Cardiac fibroblast (primary cell): ENCODE results near the gene RPL14.

Source experiments
- DNase-seq, 2 donors: peaks; one replicate each; pipeline versions ENCODE4 v3.0.0 to v3.0.0-alpha.2; 2010; ENCODE audit warnings: low read depth in 2 of 2
- H3K4me3 ChIP-seq, 2 donors: replicated peaks in 1 of 2; 1 replicate in 1 of 2; 2 replicates in 1 of 2; pipeline ENCODE4 v1.5.1; 2011; ENCODE audit warnings: low read depth in 2 of 2, low read length in 2 of 2, mild to moderate bottlenecking in 2 of 2, moderate library complexity in 1 of 2
- TF ChIP-seq, protein P1 (sequence below): IDR thresholded peaks from one replicate; pipeline ENCODE4 v1.5.1; 2011; ENCODE audit warnings: low read depth, mild to moderate bottlenecking, low read length, inconsistent platforms

The RPL14 gene

DNA sequence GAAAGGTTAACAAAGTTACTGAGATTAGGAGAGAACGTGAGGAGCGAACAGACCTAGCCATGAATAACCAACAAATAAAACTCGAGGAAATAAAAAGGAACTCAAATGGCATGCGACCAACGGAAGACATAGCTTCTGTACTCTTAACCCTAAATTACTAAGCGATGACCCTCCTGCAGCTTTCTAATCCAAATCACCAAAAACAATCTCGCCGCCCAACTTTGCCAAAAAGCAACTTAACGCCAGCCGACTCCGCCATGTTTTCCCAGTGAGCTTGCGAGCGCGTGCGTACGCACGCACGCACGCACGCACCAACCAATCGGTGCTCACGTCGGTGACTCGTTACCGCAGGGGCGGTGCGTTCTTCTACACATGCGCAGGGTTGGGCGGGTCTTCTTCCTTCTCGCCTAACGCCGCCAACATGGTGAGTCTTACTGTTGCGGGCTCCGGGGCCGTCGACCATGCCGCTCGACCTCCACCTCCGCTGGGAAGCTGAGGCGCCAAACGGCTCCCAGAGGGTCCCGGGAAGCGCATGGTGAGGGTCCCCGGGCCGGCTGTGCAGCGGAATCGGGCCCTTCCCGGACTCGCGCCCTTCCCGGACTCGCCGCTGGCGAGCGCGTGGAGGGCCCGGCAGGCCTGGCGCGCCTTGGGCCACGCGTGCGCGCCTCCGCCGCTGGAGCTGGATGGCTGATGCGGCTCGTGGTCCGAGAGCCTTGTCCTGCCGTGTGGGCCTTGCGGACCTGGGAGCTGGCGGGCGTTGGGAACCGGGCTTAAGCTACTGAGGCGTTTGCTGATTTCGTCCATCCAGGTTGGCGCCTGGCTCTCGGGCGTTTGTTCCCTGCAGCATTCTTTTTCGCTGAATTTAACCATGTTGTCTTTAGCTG lies at the start of gene RPL14:
RPL14 (plus strand) TSS at position 400 of the 884 bp plus-strand sequence; CDS start at position 533, 133 bp downstream.
- DNase-seq = peak; percentile 97 to 98
- TF ChIP-seq, protein P1, sequence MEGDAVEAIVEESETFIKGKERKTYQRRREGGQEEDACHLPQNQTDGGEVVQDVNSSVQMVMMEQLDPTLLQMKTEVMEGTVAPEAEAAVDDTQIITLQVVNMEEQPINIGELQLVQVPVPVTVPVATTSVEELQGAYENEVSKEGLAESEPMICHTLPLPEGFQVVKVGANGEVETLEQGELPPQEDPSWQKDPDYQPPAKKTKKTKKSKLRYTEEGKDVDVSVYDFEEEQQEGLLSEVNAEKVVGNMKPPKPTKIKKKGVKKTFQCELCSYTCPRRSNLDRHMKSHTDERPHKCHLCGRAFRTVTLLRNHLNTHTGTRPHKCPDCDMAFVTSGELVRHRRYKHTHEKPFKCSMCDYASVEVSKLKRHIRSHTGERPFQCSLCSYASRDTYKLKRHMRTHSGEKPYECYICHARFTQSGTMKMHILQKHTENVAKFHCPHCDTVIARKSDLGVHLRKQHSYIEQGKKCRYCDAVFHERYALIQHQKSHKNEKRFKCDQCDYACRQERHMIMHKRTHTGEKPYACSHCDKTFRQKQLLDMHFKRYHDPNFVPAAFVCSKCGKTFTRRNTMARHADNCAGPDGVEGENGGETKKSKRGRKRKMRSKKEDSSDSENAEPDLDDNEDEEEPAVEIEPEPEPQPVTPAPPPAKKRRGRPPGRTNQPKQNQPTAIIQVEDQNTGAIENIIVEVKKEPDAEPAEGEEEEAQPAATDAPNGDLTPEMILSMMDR = no peak
- peak within 1 kb of the TSS; percentile 95 to 96 for H3K4me3 ChIP-seq

DNA sequence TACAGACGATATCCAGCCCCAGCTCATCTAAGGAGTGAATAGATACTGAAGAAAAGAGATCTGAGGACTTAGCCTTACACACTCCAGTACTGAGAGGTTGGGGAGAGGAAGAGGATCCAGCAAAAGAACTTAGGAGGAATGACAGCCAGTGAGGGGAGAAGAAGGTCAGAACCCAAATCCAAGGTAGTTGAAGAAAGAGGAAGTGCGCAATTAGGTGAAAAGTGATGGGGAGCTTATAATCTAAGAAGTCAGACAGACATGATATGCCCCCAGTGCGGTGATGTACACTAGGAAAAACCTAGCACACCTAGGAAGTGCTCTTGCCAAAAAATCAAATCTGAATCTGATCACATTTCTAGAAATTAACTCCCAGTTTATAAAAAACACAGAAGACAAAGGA lies 49.5 kb upstream of the RPL14 start:
- DNase-seq = no peak
- no peak overlapping the region for H3K4me3 ChIP-seq
- TF ChIP-seq, protein P1 = no peak

DNA sequence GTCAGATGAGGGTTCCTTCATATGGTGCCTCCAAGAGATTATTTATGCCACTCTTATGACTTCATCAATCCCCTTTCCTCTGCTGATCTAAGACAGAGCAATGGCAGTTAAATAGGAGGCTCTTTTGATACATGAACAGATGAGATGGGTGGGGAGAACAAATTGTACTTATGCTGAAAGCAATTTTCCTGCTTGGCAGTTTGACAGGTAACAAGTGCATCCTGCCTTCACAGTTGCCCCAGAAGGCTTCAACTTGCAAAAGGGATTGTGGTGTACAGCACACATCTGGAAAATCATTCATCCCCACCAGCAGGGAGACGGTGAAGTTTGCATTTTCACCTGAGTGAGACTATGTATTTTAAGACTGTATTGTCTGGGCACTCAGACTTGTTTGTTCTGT lies 42.9 kb upstream of the RPL14 start:
- H3K4me3 ChIP-seq = no peak overlapping the region
- TF ChIP-seq, protein P1 = no peak
- DNase-seq = no peak

DNA sequence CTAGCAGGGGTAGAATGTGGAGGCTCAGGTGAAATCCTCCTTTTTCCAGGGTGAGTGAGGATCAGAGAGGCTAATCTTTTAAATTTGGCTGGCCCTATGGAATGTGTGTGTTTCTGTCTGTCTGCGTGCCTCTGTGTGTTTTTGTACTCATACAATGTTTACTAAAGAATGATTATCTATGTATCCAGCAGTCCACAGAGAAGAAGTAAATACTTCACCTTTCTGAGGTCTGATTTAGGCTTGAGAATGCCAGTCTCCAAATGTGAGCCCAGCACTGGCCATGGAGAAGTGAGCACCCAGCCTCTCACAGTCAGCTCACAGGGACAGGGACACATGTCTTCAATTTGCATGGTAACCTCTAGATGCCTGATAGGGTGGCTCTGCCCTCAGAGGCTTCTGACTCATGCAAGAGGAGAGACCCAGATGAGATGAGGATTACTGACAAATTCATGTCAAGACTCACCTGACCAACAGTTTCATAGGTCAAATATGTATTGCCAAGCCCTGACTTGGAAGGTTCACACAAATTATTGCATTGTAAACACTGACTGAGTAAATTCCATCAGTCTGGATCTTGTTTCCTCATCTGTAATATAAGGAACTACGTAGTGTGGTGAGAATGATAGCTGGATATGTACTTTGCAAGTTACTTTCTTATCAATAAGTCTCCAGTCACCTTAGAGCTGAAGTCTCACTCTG lies 39.1 kb upstream of the RPL14 start:
- H3K4me3 ChIP-seq = no peak overlapping the region
- no peak for DNase-seq
- TF ChIP-seq, protein P1 = no peak

DNA sequence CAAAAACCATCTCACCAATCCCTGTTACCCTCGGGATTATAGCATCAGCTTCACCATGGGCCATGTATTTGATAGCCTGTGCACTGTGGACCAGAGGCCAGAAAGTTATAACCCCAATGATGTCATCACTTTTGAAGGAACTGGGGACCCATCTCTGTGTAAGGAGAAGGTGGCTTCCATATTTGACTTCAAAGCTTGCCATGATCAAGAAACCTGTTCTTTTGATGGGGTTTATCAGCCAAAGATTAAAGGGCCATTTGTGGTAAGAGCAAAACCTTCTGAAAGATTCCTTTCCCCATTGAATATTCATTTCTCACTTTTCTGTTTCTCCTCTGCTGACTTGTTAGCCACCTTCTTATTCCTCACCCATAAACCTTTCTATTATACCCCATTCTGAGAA lies 34.3 kb upstream of the RPL14 start:
- DNase-seq = no peak
- H3K4me3 ChIP-seq = no peak overlapping the region
- TF ChIP-seq, protein P1 = no peak

DNA sequence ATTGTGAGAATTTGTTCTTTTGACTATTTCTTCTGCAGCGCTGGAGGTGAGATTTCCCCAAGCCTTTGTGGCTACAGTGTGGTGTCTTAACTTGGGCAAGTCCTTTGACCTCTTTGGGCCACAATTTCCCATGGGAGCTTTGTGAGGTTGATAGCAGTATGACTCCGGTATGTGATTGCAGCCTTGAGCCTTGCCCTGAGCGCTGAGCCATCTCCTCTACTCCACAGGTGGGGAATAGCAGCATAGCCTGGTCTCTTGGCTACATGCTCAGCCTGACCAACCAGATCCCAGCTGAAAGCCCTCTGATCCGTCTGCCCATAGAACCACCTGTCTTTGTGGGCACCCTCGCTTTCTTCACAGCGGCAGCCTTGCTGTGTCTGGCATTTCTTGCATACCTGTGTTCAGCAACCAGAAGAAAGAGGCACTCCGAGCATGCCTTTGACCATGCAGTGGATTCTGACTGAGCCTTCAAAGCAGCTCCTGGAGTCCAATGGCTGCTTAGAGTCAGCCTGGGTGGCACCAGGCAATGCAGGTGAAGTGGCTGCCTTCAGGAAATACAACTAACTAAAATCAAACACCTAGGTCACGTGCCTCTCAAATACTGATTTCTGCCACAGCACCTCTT lies 30.0 kb upstream of the RPL14 start:
- TF ChIP-seq, protein P1 = no peak
- no peak overlapping the region for H3K4me3 ChIP-seq
- DNase-seq = no peak
